ENCODE results near the gene ADCY5.

Gene ADCY5

GRCh38 chr3:123287051-123287961 lies 161.6 kb downstream of the ADCY5 start:
- H4K91ac ChIP-seq (ENCODE audit: low read depth, low read length, poor library complexity): no peak overlapping the region

DNA sequence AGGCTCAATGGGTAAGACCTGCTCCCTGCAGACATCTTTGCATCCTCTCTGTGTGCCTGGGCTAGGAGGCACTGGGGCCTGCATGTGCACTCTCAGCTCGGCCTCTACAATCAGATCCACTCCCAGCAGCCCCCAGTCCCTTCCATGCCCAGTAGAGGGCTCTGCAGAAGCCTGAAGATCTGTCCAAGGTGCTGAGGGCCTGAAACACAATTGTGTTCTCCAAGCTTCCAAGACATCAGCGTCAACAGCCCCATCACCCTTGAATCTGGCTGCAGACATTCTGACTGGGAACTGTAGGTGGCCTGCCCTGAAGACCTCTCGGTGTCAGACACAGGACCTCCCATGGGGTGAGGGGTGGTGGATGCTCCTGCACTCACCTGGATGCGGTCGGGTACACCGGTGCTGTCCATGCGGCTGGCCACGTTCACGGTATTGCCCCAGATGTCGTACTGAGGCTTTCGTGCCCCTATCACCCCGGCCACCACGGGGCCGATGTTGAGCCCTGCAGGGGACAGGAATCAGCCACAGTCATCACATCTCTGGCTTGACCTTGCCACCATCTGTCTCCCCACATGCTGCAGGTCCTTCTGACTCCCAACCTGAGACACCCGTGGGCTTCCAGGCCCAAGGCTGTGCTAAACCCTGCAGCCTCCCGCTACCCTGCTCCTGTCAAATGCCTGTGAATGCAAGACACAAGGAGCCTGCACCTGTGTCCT lies 162.4 kb downstream of the ADCY5 start:
- no peak overlapping the region for H3K23ac ChIP-seq (ENCODE audit: low read depth, low read length, poor library complexity)
- H3K79me1 ChIP-seq (ENCODE audit: low read depth, low read length): no peaks in the 10 kb centered on the region
- H4K91ac ChIP-seq (ENCODE audit: low read depth, low read length, poor library complexity): no peak overlapping the region
- no peak overlapping the region for H2AK5ac ChIP-seq (ENCODE audit: low read depth, low read length)
- H3K18ac ChIP-seq (ENCODE audit: low read length): no peak overlapping the region
- H3K27ac ChIP-seq (replicated peaks; ENCODE audit: low read length): no peak overlapping the region
- H4K8ac ChIP-seq (ENCODE audit: low read depth, low read length): no peak overlapping the region
- H2BK5ac ChIP-seq (ENCODE audit: low read length): no peak overlapping the region
- H3K4ac ChIP-seq (ENCODE audit: low read length): no peak overlapping the region
- no peak overlapping the region for H3K9ac ChIP-seq (ENCODE audit: low read depth, low read length, poor library complexity)
- no peak overlapping the region for H2AFZ ChIP-seq (ENCODE audit: low read length)
- peak; percentile 73 for DNase-seq (ENCODE audit: low spot score)
- no peaks in the 10 kb centered on the region for H3K4me1 ChIP-seq (ENCODE audit: control insufficient read depth in 2 of 2, insufficient read depth in 1 of 2, low read depth in 1 of 2, low read length in 2 of 2)
- no peak overlapping the region for H3K4me2 ChIP-seq (ENCODE audit: insufficient read depth, low read length, poor library complexity, severe bottlenecking)
- H2BK12ac ChIP-seq (ENCODE audit: low read length): no peak overlapping the region
- no peak overlapping the region for H2BK15ac ChIP-seq (ENCODE audit: low read length)
- H3K36me3 ChIP-seq (replicated peaks in 1 of 2; ENCODE audit: control insufficient read depth in 2 of 2, insufficient read depth in 2 of 2, low read length in 2 of 2): no peaks in the 10 kb centered on the region
- H3K27me3 ChIP-seq (ENCODE audit: control insufficient read depth in 3 of 3, insufficient read depth in 3 of 3, low read depth in 1 of 3, low read length in 3 of 3): peaks cover 0 to 6% (median 2%) of the 10 kb centered on the region in 3 experiments
- H3K14ac ChIP-seq (ENCODE audit: low read length): no peak overlapping the region
- H2BK120ac ChIP-seq (ENCODE audit: low read depth, low read length): no peak overlapping the region
- WGBS, 2 donors (ENCODE audit: extremely low coverage in 2 of 2, insufficient read length in 2 of 2, insufficient replicate concordance in 1 of 2): no CpG with 5 or more reads among the region's 16 CpGs
- peak overlapping the region in 1 of 2 donors; percentile 57 for H3K4me3 ChIP-seq (ENCODE audit: low read length in 2 of 2)
- no peaks in the 10 kb centered on the region for H3K9me3 ChIP-seq (replicated peaks in 1 of 2; ENCODE audit: control insufficient read depth in 2 of 2, insufficient read depth in 1 of 2, low read depth in 1 of 2, low read length in 2 of 2)

More at GRCh38 chr3:123287051-123287961, 161.6 kb downstream of the ADCY5 start:
- Histone ChIP-seq H3K4me1 (ENCODE audit: control insufficient read depth in 2 of 2, insufficient read depth in 1 of 2, low read depth in 1 of 2, low read length in 2 of 2) (no peaks in the 10 kb centered on the region), H4K8ac (ENCODE audit: low read depth, low read length) (no peak overlapping the region), H3K9ac (ENCODE audit: low read depth, low read length, poor library complexity) (no peak overlapping the region), H3K23ac (ENCODE audit: low read depth, low read length, poor library complexity) (no peak overlapping the region), H3K27ac (replicated peaks; ENCODE audit: low read length) (no peak overlapping the region), H2BK5ac (ENCODE audit: low read length) (no peak overlapping the region), H3K4me2 (ENCODE audit: insufficient read depth, low read length, poor library complexity, severe bottlenecking) (no peak overlapping the region), H3K9me3 (replicated peaks in 1 of 2; ENCODE audit: control insufficient read depth in 2 of 2, insufficient read depth in 1 of 2, low read depth in 1 of 2, low read length in 2 of 2) (no peaks in the 10 kb centered on the region), H3K14ac (ENCODE audit: low read length) (no peak overlapping the region), H2AK5ac (ENCODE audit: low read depth, low read length) (no peak overlapping the region), H3K36me3 (replicated peaks in 1 of 2; ENCODE audit: control insufficient read depth in 2 of 2, insufficient read depth in 2 of 2, low read length in 2 of 2) (no peaks in the 10 kb centered on the region), H3K18ac (ENCODE audit: low read length) (no peak overlapping the region), H3K4me3 (ENCODE audit: low read length in 2 of 2) (peak overlapping the region in 1 of 2 donors; percentile 37), H2AFZ (ENCODE audit: low read length) (no peak overlapping the region), H2BK15ac (ENCODE audit: low read length) (no peak overlapping the region), H3K79me1 (ENCODE audit: low read depth, low read length) (no peaks in the 10 kb centered on the region), H3K4ac (ENCODE audit: low read length) (no peak overlapping the region), H2BK120ac (ENCODE audit: low read depth, low read length) (no peak overlapping the region), H2BK12ac (ENCODE audit: low read length) (no peak overlapping the region), H3K27me3 (ENCODE audit: control insufficient read depth in 3 of 3, insufficient read depth in 3 of 3, low read depth in 1 of 3, low read length in 3 of 3) (peaks cover 0 to 7% (median 2%) of the 10 kb centered on the region in 3 experiments)
- no peak for DNase-seq (ENCODE audit: low spot score)
- WGBS, 2 donors (ENCODE audit: extremely low coverage in 2 of 2, insufficient read length in 2 of 2, insufficient replicate concordance in 1 of 2): no CpG with 5 or more reads among the region's 14 CpGs

DNA sequence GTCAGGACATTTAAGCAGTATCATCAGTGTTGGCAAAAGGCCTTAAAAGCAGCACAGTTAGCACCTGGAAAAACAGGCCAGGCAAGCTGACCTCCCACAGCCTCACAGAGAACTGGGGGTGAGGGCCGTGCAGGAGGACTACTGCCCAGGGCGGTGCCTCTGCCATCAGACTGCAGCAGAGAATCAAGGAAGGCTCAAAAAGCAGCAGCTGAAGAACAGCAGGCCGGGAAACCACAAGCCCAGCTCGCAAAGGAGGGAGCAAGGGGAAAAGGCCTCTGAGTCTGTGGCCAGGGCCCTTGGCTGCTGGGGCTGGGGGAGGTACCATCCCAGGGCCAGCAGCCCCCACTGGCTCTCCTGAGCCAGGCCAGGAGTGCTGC lies 163.0 kb downstream of the ADCY5 start:
- no peak overlapping the region for H3K4me2 ChIP-seq (ENCODE audit: insufficient read depth, low read length, poor library complexity, severe bottlenecking)
- no peak overlapping the region for H3K18ac ChIP-seq (ENCODE audit: low read length)
- no peak overlapping the region for H2BK12ac ChIP-seq (ENCODE audit: low read length)
- no CpG with 5 or more reads among the region's 4 CpGs for WGBS, 2 donors (ENCODE audit: extremely low coverage in 2 of 2, insufficient read length in 2 of 2, insufficient replicate concordance in 1 of 2)
- no peak overlapping the region for H4K91ac ChIP-seq (ENCODE audit: low read depth, low read length, poor library complexity)
- H2AFZ ChIP-seq (ENCODE audit: low read length): no peak overlapping the region
- H3K79me1 ChIP-seq (ENCODE audit: low read depth, low read length): no peaks in the 10 kb centered on the region
- no peak overlapping the region for H3K9ac ChIP-seq (ENCODE audit: low read depth, low read length, poor library complexity)
- H3K27ac ChIP-seq (replicated peaks; ENCODE audit: low read length): no peak overlapping the region
- no peak overlapping the region for H2BK120ac ChIP-seq (ENCODE audit: low read depth, low read length)
- peaks cover 0 to 6% (median 2%) of the 10 kb centered on the region in 3 experiments for H3K27me3 ChIP-seq (ENCODE audit: control insufficient read depth in 3 of 3, insufficient read depth in 3 of 3, low read depth in 1 of 3, low read length in 3 of 3)
- H4K8ac ChIP-seq (ENCODE audit: low read depth, low read length): no peak overlapping the region
- no peaks in the 10 kb centered on the region for H3K36me3 ChIP-seq (replicated peaks in 1 of 2; ENCODE audit: control insufficient read depth in 2 of 2, insufficient read depth in 2 of 2, low read length in 2 of 2)
- H3K4ac ChIP-seq (ENCODE audit: low read length): no peak overlapping the region
- no peak overlapping the region for H3K23ac ChIP-seq (ENCODE audit: low read depth, low read length, poor library complexity)
- H2AK5ac ChIP-seq (ENCODE audit: low read depth, low read length): no peak overlapping the region
- no peaks in the 10 kb centered on the region for H3K9me3 ChIP-seq (replicated peaks in 1 of 2; ENCODE audit: control insufficient read depth in 2 of 2, insufficient read depth in 1 of 2, low read depth in 1 of 2, low read length in 2 of 2)
- no peak overlapping the region for H3K14ac ChIP-seq (ENCODE audit: low read length)
- no peaks in the 10 kb centered on the region for H3K4me1 ChIP-seq (ENCODE audit: control insufficient read depth in 2 of 2, insufficient read depth in 1 of 2, low read depth in 1 of 2, low read length in 2 of 2)
- DNase-seq (ENCODE audit: low spot score): no peak
- no peak overlapping the region for H2BK5ac ChIP-seq (ENCODE audit: low read length)
- H2BK15ac ChIP-seq (ENCODE audit: low read length): no peak overlapping the region
- no peak overlapping the region for H3K4me3 ChIP-seq (ENCODE audit: low read length in 2 of 2)

- Histone ChIP-seq H3K9ac (ENCODE audit: low read depth, low read length, poor library complexity) (no peak overlapping the region), H2BK15ac (ENCODE audit: low read length) (no peak overlapping the region), H3K4me2 (ENCODE audit: insufficient read depth, low read length, poor library complexity, severe bottlenecking) (no peak overlapping the region), H4K91ac (ENCODE audit: low read depth, low read length, poor library complexity) (no peak overlapping the region), H3K36me3 (replicated peaks in 1 of 2; ENCODE audit: control insufficient read depth in 2 of 2, insufficient read depth in 2 of 2, low read length in 2 of 2) (no peaks in the 10 kb centered on the region), H3K18ac (ENCODE audit: low read length) (no peak overlapping the region), H3K27me3 (ENCODE audit: control insufficient read depth in 3 of 3, insufficient read depth in 3 of 3, low read depth in 1 of 3, low read length in 3 of 3) (peaks cover 0 to 6% (median 2%) of the 10 kb centered on the region in 3 experiments), H3K79me1 (ENCODE audit: low read depth, low read length) (no peaks in the 10 kb centered on the region), H2BK12ac (ENCODE audit: low read length) (no peak overlapping the region), H3K9me3 (replicated peaks in 1 of 2; ENCODE audit: control insufficient read depth in 2 of 2, insufficient read depth in 1 of 2, low read depth in 1 of 2, low read length in 2 of 2) (no peaks in the 10 kb centered on the region), H3K27ac (replicated peaks; ENCODE audit: low read length) (no peak overlapping the region), H3K4me1 (ENCODE audit: control insufficient read depth in 2 of 2, insufficient read depth in 1 of 2, low read depth in 1 of 2, low read length in 2 of 2) (no peaks in the 10 kb centered on the region), H2AFZ (ENCODE audit: low read length) (no peak overlapping the region), H3K23ac (ENCODE audit: low read depth, low read length, poor library complexity) (no peak overlapping the region), H2AK5ac (ENCODE audit: low read depth, low read length) (no peak overlapping the region), H3K4ac (ENCODE audit: low read length) (no peak overlapping the region), H4K8ac (ENCODE audit: low read depth, low read length) (no peak overlapping the region), H2BK120ac (ENCODE audit: low read depth, low read length) (no peak overlapping the region), H2BK5ac (ENCODE audit: low read length) (no peak overlapping the region), H3K4me3 (ENCODE audit: low read length in 2 of 2) (no peak overlapping the region), H3K14ac (ENCODE audit: low read length) (no peak overlapping the region)
- no peak for DNase-seq (ENCODE audit: low spot score)
- no CpG with 5 or more reads among the region's 4 CpGs for WGBS, 2 donors (ENCODE audit: extremely low coverage in 2 of 2, insufficient read length in 2 of 2, insufficient replicate concordance in 1 of 2)
Measured at GRCh38 chr3:123285479-123285878, 163.4 kb downstream of the ADCY5 start.

All from neuronal stem cell (in vitro differentiated cells).